Neural cell (in vitro differentiated cells): ENCODE data around the gene ACACA. TPM values are rescaled to one million over a fixed set of nuclear protein-coding genes. Genes with fewer than 3 reads are reported as not detected.

ENCODE experiments used
- H2AFZ ChIP-seq: fragments of 200-600, 300-800 bp; sonication (generic), shearing (Covaris generic); 2 replicates; pipeline ENCODE4 v1.6.0; 2014; ENCODE audit warnings: low read depth, mild to moderate bottlenecking, antibody characterized with exemption, low read length, moderate library complexity
- H3F3A ChIP-seq: fragments of 200-600 bp; shearing (Covaris generic); 2 replicates; pipeline ENCODE4 v1.6.1; 2016; ENCODE audit warnings: mild to moderate bottlenecking, moderate library complexity, mixed read lengths, antibody characterized with exemption, low read length; ENCODE audit not compliant: insufficient read depth, poor library complexity, severe bottlenecking
- H3K27ac ChIP-seq: fragments of 200-600, 300-800 bp; sonication (generic), shearing (Covaris generic); 2 replicates; pipeline ENCODE4 v1.5.1; 2014; ENCODE audit warnings: mild to moderate bottlenecking, low read length, moderate library complexity
- H3K27me3 ChIP-seq: fragments of 300-800, 200-600 bp; sonication (generic), shearing (Covaris generic); 2 replicates; pipeline ENCODE4 v1.6.0; 2014; ENCODE audit warnings: mild to moderate bottlenecking, low read depth, low read length, moderate library complexity; ENCODE audit not compliant: insufficient read depth
- H3K36me3 ChIP-seq: fragments of 300-800, 200-600 bp; sonication (generic), shearing (Covaris generic); 2 replicates; pipeline ENCODE4 v1.5.1; 2014; ENCODE audit warnings: mild to moderate bottlenecking, antibody characterized with exemption, low read length, moderate library complexity; ENCODE audit not compliant: insufficient read depth
- H3K4me2 ChIP-seq: fragments of 300-800, 200-600 bp; sonication (generic), shearing (Covaris generic); 2 replicates; pipeline ENCODE4 v1.6.0; 2014; ENCODE audit warnings: mild to moderate bottlenecking, low read length
- H3K4me3 ChIP-seq: fragments of 300-800, 200-600 bp; sonication (generic), shearing (Covaris generic); 2 replicates; pipeline ENCODE4 v1.5.1; 2014; ENCODE audit warnings: mild to moderate bottlenecking, low read length, moderate library complexity
- H3K79me2 ChIP-seq: fragments of 200-600 bp; shearing (Covaris generic); replicated peaks from 2 replicates; pipeline ENCODE4 v1.6.0; 2014; ENCODE audit warnings: mild to moderate bottlenecking, low read length, moderate library complexity; ENCODE audit not compliant: insufficient read depth
- H3K9ac ChIP-seq: fragments of 300-800, 200-600 bp; sonication (generic), shearing (Covaris generic); 2 replicates; pipeline ENCODE4 v1.6.1; 2016; ENCODE audit warnings: mild to moderate bottlenecking, low read length, mixed read lengths
- H3K9me2 ChIP-seq: fragments of 200-600 bp; shearing (Covaris generic); 2 replicates; pipeline ENCODE4 v1.6.1; 2016; ENCODE audit warnings: mild to moderate bottlenecking, low read length, mixed read lengths; ENCODE audit not compliant: insufficient read depth
- H3K9me3 ChIP-seq: fragments of 200-600, 300-800 bp; sonication (generic), shearing (Covaris generic); 2 replicates; pipeline ENCODE4 v1.6.1; 2016; ENCODE audit warnings: mild to moderate bottlenecking, mixed run types, low read length, moderate library complexity, mixed read lengths
- H4K20me1 ChIP-seq: fragments of 200-600 bp; shearing (Covaris generic); 2 replicates; pipeline ENCODE4 v1.6.1; 2016; ENCODE audit warnings: mild to moderate bottlenecking, mixed run types; ENCODE audit not compliant: insufficient read depth
- EP300 ChIP-seq: fragments of 450-650 bp; conservative IDR thresholded peaks from 2 replicates; pipeline ENCODE4 v1.6.1; 2014; ENCODE audit warnings: antibody characterized with exemption, mild to moderate bottlenecking, moderate library complexity; ENCODE audit not compliant: poor library complexity, severe bottlenecking
- EZH2 ChIP-seq: fragments of 200-600, 300-800 bp; shearing (Covaris generic), sonication (generic); IDR thresholded peaks from 2 replicates; pipeline ENCODE4 v1.6.1; 2014; ENCODE audit warnings: antibody characterized with exemption, low read length, borderline replicate concordance, mild to moderate bottlenecking; ENCODE audit not compliant: insufficient read depth, poor library complexity, severe bottlenecking
- MXI1 ChIP-seq: fragments of 450-650 bp; conservative IDR thresholded peaks from 2 replicates; pipeline ENCODE4 v1.6.1; 2014; ENCODE audit warnings: antibody characterized with exemption, mild to moderate bottlenecking; ENCODE audit not compliant: poor library complexity, severe bottlenecking
- POLR2AphosphoS5 ChIP-seq: IDR thresholded peaks from 2 replicates; pipeline ENCODE4 v1.6.1; 2012
- RAD21 ChIP-seq: fragments of 450-650 bp; conservative IDR thresholded peaks from 2 replicates; pipeline ENCODE4 v1.6.1; 2014; ENCODE audit warnings: antibody characterized with exemption, mild to moderate bottlenecking, moderate library complexity
- SMC3 ChIP-seq: fragments of 450-650 bp; conservative IDR thresholded peaks from 2 replicates; pipeline ENCODE4 v1.6.1; 2014; ENCODE audit warnings: antibody characterized with exemption, mild to moderate bottlenecking, moderate library complexity; ENCODE audit not compliant: poor library complexity
- TAF1 ChIP-seq: IDR thresholded peaks from 2 replicates; pipeline ENCODE4 v1.6.1; 2012; ENCODE audit warnings: low read depth
- polyA plus RNA-seq: library from polyadenylated mRNA; depleted of rRNA; stranded (reverse); fragments of >200 nt; gene quantifications from 2 replicates; pipeline ENCODE4 v1.2.3, GENCODE V29; 2014
- TF ChIP-seq, protein P1 (sequence below): IDR thresholded peaks from 2 replicates; pipeline ENCODE4 v1.6.1; 2012; ENCODE audit warnings: borderline replicate concordance
- TF ChIP-seq, protein P2 (sequence below): fragments of 450-650 bp; IDR thresholded peaks from 2 replicates; pipeline ENCODE4 v1.5.1; 2014; ENCODE audit warnings: antibody characterized with exemption, mild to moderate bottlenecking, moderate library complexity; ENCODE audit not compliant: poor library complexity, severe bottlenecking

ACACA gene
- polyA plus RNA-seq, 1 donor from 2014 or later: 38.4 TPM

DNA sequence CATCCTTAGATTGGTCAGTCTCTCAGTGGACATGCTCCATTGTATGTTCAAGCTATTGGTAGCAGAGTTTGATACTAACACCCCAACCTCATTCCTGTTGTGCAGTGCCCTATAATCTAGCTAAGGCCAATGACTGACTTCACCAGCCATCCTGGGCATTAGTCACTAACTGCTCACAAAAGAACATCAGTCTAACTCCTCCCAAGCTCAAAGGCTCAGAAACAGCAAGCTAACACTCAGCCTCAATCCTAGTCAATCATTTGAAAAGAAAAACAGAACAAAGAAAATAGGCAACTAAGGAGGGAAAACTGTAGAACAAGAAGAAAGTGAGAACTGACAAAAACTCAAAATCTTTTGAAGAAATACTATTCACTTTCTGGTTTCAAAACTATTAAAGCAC, 229.9 kb downstream of the ACACA start:
- Histone ChIP-seq H3K9me3 (no peaks in the 10 kb centered on the region), H3F3A (no peaks in the 10 kb centered on the region), H3K4me3 (no peak overlapping the region), H4K20me1 (no peaks in the 10 kb centered on the region), H3K79me2 (no peaks in the 10 kb centered on the region), H2AFZ (no peak overlapping the region), H3K9me2 (no peaks in the 10 kb centered on the region), H3K4me2 (no peak overlapping the region), H3K27ac (no peak overlapping the region), H3K27me3 (no peaks in the 10 kb centered on the region), H3K36me3 (no peaks in the 10 kb centered on the region), H3K9ac (no peak overlapping the region)
- TF ChIP-seq EP300: no peak
- TF ChIP-seq, protein P1, sequence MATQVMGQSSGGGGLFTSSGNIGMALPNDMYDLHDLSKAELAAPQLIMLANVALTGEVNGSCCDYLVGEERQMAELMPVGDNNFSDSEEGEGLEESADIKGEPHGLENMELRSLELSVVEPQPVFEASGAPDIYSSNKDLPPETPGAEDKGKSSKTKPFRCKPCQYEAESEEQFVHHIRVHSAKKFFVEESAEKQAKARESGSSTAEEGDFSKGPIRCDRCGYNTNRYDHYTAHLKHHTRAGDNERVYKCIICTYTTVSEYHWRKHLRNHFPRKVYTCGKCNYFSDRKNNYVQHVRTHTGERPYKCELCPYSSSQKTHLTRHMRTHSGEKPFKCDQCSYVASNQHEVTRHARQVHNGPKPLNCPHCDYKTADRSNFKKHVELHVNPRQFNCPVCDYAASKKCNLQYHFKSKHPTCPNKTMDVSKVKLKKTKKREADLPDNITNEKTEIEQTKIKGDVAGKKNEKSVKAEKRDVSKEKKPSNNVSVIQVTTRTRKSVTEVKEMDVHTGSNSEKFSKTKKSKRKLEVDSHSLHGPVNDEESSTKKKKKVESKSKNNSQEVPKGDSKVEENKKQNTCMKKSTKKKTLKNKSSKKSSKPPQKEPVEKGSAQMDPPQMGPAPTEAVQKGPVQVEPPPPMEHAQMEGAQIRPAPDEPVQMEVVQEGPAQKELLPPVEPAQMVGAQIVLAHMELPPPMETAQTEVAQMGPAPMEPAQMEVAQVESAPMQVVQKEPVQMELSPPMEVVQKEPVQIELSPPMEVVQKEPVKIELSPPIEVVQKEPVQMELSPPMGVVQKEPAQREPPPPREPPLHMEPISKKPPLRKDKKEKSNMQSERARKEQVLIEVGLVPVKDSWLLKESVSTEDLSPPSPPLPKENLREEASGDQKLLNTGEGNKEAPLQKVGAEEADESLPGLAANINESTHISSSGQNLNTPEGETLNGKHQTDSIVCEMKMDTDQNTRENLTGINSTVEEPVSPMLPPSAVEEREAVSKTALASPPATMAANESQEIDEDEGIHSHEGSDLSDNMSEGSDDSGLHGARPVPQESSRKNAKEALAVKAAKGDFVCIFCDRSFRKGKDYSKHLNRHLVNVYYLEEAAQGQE: no peak
- no peak for TF ChIP-seq TAF1
- TF ChIP-seq, protein P2, sequence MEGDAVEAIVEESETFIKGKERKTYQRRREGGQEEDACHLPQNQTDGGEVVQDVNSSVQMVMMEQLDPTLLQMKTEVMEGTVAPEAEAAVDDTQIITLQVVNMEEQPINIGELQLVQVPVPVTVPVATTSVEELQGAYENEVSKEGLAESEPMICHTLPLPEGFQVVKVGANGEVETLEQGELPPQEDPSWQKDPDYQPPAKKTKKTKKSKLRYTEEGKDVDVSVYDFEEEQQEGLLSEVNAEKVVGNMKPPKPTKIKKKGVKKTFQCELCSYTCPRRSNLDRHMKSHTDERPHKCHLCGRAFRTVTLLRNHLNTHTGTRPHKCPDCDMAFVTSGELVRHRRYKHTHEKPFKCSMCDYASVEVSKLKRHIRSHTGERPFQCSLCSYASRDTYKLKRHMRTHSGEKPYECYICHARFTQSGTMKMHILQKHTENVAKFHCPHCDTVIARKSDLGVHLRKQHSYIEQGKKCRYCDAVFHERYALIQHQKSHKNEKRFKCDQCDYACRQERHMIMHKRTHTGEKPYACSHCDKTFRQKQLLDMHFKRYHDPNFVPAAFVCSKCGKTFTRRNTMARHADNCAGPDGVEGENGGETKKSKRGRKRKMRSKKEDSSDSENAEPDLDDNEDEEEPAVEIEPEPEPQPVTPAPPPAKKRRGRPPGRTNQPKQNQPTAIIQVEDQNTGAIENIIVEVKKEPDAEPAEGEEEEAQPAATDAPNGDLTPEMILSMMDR: no peak
- no peak for TF ChIP-seq EZH2
- no peak for TF ChIP-seq SMC3
- TF ChIP-seq MXI1: no peak
- TF ChIP-seq RAD21: no peak
- TF ChIP-seq POLR2AphosphoS5: no peak

DNA sequence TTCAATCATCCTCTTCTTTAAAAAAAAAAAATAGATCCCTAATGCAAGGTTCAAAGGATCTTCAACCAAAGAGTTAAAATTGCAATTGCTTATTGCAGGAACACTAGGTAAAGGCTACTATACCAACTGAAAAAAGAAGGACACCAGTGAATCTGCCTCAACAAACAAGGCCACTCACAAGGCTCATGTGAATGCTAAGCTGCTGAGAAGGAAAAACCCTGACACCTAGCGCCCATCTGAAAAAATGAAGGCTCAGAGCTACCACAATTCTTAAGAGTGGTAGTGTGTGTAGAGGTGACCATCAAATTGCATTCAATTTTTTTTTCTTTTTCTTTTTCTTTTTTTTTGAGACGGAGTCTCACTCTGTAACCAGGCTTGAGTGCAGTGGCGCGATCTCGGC, 232.4 kb downstream of the ACACA start:
- no peaks in the 10 kb centered on the region for H4K20me1 ChIP-seq
- H3K27ac ChIP-seq: no peak overlapping the region
- no peak overlapping the region for H3K4me2 ChIP-seq
- H3K27me3 ChIP-seq: no peaks in the 10 kb centered on the region
- H3K9me3 ChIP-seq: no peaks in the 10 kb centered on the region
- H3K79me2 ChIP-seq: no peaks in the 10 kb centered on the region
- no peak overlapping the region for H3K4me3 ChIP-seq
- H3F3A ChIP-seq: no peaks in the 10 kb centered on the region
- no peak overlapping the region for H3K9ac ChIP-seq
- no peaks in the 10 kb centered on the region for H3K36me3 ChIP-seq
- TF ChIP-seq SMC3: peak; percentile 73
- TF ChIP-seq, protein P2: peak; percentile 74
- TF ChIP-seq EP300: no peak
- TF ChIP-seq RAD21: peak; percentile 76
- H2AFZ ChIP-seq: no peak overlapping the region
- H3K9me2 ChIP-seq: no peaks in the 10 kb centered on the region
